HPDE6-E6E7 (cell line): ENCODE data around the gene PITPNC1.
"Not testable (repeated sequence)": the region's sequence is repeated elsewhere in the genome, so short reads cannot be mapped to it uniquely, and the experiment has no call there.

Source experiments
- DNase-seq: peaks from one replicate; pipeline ENCODE4 v3.0.0; 2011; ENCODE audit warnings: missing footprints; ENCODE audit errors: extremely low spot score

Gene PITPNC1

GRCh38 chr17:67648032-67648905 is 271.2 kb downstream of the PITPNC1 start:
- DNase-seq, result no peak

GRCh38 chr17:67648906-67649295 is 271.8 kb downstream of the PITPNC1 start:
- DNase-seq, result not testable (repeated sequence)

GRCh38 chr17:67649891-67650290 is 272.8 kb downstream of the PITPNC1 start:
- no peak for DNase-seq

DNA sequence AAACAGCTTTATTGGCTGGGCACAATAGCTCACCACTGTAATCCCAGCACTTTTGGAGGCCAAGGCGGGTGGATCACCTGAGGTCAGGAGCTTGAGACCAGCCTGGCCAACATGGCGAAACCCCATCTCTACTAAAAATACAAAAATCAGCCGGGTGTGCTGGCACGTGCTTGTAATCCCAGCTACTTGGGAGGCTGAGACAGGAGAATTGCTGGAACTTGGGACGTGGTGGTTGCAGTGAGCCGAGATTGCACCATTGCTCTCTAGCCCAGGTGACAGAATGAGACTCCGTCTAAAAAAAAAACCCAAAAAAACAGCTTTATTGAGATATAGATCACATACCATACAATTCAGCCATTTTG is 274.1 kb downstream of the PITPNC1 start:
- DNase-seq, result not testable (repeated sequence)

DNA sequence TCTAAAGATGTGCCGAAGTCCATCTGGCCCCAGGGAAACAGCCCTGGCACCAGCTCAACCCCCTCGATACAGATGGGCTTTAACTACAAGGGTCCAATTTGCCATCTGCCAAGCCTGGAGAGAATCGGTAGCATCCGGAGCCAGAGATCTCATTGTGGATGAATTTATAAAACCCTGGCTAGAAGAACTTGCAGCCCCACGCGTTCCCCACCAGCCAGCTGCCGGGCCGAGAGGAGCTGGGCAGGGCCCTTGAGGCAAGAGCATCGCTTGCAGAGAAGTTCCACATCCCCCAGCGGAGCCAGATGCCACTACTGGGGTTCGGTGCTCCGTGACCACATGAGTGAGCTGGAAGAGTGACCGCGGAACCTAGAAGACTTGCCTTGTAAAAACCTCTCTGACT is 275.4 kb downstream of the PITPNC1 start:
- DNase-seq, result no peak

GRCh38 chr17:67655478-67656148 is 278.5 kb downstream of the PITPNC1 start:
- DNase-seq, result no peak

- no peak for DNase-seq
Observed at GRCh38 chr17:67656494-67657203, 279.6 kb downstream of the PITPNC1 start.

DNA sequence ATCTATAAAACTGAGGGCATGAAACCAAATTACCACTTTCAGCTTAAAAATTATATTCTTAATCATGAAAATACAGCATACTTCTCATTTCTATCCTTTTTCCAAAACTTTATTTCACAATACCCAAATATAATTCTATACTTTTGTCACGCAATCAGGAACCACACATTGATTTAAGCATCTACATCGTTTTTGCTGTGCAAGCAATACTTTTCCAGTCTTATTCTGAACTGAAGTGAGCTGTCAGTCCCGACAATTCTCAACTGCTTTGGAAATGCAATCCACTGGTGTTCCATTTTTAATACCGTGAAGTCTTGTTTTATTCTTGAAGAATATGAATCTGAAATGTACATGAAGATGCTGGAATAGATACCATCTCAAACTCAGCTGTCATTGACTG is 280.5 kb downstream of the PITPNC1 start:
- DNase-seq, result no peak

DNA sequence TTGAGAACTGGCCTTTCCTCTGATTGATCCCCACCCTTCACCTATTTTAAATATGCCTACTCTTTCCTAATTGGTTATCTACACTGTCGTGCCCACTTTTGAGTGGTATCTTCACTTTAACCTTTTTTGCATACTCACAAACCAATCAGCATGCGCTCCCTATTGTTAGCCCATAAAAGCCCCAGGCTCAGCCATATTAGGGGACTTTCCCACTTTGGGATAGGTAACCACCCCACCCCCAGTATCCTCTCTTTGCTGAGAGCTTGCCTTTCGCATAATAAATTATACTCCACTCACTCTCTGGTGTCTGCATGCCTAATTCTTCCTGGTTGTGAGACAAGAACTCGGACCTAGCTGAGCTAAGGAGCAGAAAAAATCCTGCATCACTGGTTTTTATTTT is 281.2 kb downstream of the PITPNC1 start:
- DNase-seq, result no peak

GRCh38 chr17:67659028-67659427 is 281.9 kb downstream of the PITPNC1 start:
- no peak for DNase-seq

DNA sequence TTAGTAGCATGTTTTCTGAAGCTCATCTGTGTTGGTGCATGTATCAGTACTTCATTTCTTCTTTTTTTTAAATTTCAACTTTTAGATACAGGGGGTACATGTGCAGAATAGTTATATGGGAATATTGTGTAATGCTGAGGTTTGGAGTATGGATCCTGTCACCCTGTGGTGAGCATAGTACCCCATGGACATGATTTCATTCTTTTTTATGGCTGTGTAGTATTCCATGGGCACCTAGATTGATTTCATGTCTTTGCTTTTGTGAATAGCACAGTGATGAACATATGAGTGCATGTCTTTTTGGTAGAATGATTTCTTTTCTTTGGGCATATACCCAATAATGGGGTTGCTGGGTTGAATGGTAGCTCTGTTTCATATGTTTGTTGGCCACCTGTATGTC is 285.6 kb downstream of the PITPNC1 start:
- DNase-seq, result no peak

DNA sequence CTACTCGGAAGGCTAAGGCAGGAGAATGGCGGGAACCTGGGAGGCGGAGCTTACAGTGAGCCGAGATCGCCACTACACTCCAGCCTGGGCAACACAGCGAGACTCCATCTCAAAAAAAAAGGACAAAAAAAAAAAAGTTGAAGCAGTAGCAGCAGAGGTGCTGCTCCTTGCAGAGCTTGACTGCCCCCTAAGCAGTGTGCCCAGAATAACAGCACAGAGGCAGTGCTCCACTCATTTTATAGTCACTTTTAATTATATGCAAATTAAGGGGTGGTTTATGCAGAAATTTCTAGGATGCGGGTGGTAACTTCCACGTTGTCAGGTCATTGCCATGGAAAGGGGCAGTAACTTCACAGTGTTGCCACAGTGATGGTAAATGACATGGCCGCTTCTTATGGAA is 286.4 kb downstream of the PITPNC1 start:
- no peak for DNase-seq

DNA sequence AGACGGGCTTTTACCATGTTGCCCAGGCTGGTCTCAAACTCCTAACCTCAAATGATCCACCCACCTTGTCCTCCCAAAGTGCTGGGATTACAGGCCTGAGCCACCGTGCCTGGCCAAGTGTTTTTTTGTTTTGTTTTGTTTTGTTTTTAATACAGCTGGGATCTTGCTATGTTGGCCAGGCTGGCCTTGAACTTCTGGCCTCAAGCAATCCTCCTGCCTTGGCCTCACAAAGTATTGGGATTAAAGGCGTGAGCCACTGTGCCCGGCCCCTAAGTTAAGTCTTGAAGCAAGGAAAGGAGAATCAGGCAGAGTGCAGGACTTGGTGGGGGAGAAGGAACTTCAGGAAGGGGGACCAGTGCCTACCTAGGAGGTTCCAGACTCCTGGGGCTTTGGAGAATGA is 288.9 kb downstream of the PITPNC1 start:
- DNase-seq, result no peak

DNA sequence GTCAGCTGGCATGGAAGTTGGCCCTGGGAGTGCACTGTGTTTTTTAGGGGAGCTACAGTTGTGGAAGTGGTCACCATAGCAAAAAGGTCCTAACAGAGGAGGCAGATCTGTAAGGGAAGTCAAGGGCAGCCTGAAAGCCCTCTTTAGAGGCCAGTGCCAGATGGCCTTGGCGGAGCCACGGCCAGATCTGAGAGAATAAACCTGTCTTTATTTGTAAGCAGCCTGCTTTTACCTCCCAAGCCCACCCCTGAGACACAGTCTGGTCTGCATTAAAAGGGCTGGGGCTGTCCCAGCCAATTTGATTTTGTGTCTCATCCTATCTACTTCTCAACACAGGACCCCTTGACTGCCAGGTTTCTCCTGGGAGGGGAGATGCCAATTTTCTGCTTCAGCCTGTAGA is 289.6 kb downstream of the PITPNC1 start:
- DNase-seq, result no peak

DNA sequence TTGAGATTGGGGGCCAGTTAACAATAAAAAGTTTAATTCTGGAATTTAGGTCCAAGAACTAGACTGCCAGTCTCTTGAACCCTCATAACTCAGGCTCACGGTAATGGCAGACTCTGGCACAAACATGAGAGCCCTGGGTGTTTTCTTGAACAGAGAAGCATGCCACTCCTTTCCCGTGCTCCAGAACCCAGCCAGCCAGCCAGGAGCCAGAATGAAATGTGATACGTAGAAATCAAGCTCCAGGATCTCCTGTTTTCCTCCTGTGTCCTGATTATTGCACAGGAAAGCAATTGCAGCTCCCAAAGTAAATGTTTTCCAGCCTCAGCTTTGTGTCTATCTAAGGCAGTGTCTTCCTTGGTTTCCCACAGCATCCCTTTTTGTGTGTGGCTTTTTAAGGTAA is 294.4 kb downstream of the PITPNC1 start:
- DNase-seq, result no peak

DNA sequence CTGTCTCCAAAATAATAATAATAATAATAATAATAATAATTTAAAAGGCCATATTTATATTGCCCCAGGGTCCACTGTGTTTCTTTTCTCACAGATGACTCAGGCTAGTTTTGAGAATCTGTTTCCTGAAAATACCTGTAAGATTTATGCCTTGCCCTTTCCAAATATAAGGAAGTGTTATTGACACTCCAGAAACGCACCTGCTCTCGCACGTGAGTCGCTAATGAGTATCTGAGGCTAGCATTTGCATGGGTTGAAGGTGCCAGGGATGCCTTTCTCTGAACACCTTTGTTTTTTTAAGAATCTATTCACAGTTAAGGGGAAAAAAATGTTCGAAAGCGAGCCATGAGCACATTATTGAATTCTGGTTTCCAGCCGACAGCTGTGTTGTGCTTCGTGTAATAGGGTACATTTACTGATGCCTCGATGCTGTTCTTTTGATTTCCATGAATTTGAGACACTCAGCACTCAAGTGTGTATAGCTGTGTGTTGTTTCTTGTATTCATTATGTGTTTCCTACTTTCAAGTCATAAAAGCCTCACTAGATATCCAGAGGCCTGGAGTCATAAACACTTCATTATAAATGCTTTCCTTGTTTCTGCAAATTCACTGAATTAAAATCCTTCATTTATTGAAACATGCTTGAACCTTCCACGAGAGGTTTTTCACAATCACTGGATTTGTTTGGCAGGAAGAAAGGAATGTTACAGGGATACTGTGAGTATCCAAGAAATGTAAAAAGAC is 295.7 kb downstream of the PITPNC1 start:
- DNase-seq, result no peak

- no peak for DNase-seq
Observed at GRCh38 chr17:67675481-67675880, 298.4 kb downstream of the PITPNC1 start.

DNA sequence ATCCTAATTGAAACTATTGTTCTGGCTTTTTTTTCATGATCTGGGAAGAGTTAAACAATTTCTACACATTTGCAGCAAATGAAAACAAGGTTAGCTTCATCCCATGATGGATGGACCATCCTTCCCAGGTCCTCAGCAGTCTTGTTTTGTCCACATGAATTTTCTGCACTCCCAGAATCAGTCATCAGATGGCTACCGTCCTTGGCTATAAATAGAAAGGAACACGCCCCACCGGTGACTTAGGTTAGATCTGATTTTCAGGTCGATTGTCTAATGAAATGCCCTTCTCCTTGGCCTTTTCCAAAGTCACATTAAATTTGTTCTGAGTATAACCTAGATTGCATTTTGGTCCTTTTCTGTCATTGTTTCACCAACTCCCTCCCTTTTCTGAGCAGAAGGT is 299.2 kb downstream of the PITPNC1 start:
- DNase-seq, result no peak

GRCh38 chr17:67678414-67678813 is 301.3 kb downstream of the PITPNC1 start:
- no peak for DNase-seq

DNA sequence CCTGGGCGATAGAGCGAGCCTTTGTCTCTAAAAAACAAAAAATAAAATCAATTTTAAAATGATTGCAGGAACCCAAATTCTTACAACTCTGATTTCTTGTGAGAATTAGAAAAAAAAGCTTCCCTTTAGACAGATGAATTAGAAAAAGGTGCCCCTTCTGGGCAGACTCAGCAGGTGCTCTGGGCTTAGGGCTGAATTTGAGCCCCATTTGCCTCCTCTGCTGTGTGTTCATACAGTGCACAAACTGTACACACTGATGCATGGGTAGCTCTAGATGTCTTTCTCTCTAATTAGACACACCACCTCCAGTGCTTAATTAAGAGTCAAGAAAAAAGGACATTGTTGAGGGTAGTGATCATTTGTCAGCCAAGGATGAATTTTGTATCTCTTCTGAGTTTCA is 302.1 kb downstream of the PITPNC1 start:
- no peak for DNase-seq

- no peak for DNase-seq
Observed at GRCh38 chr17:67679721-67680120, 302.6 kb downstream of the PITPNC1 start.
